Neural cell (in vitro differentiated cells): ENCODE measurements around the gene KDM3B. TPM values are rescaled to one million over a fixed set of nuclear protein-coding genes. Genes with fewer than 3 reads are reported as not detected.
A peak's percentile ranks its signal among the peaks of the same experiment; 100 is the strongest.

Source experiments
- H2AFZ ChIP-seq: fragments of 200-600, 300-800 bp; sonication (generic), shearing (Covaris generic); 2 replicates; pipeline ENCODE4 v1.6.0; 2014; ENCODE audit warnings: low read depth, mild to moderate bottlenecking, antibody characterized with exemption, low read length, moderate library complexity
- H3F3A ChIP-seq: fragments of 200-600 bp; shearing (Covaris generic); 2 replicates; pipeline ENCODE4 v1.6.1; 2016; ENCODE audit warnings: mild to moderate bottlenecking, moderate library complexity, mixed read lengths, antibody characterized with exemption, low read length; ENCODE audit not compliant: insufficient read depth, poor library complexity, severe bottlenecking
- H3K27ac ChIP-seq: fragments of 200-600, 300-800 bp; sonication (generic), shearing (Covaris generic); 2 replicates; pipeline ENCODE4 v1.5.1; 2014; ENCODE audit warnings: mild to moderate bottlenecking, low read length, moderate library complexity
- H3K27me3 ChIP-seq: fragments of 300-800, 200-600 bp; sonication (generic), shearing (Covaris generic); 2 replicates; pipeline ENCODE4 v1.6.0; 2014; ENCODE audit warnings: mild to moderate bottlenecking, low read depth, low read length, moderate library complexity; ENCODE audit not compliant: insufficient read depth
- H3K36me3 ChIP-seq: fragments of 300-800, 200-600 bp; sonication (generic), shearing (Covaris generic); 2 replicates; pipeline ENCODE4 v1.5.1; 2014; ENCODE audit warnings: mild to moderate bottlenecking, antibody characterized with exemption, low read length, moderate library complexity; ENCODE audit not compliant: insufficient read depth
- H3K4me2 ChIP-seq: fragments of 300-800, 200-600 bp; sonication (generic), shearing (Covaris generic); 2 replicates; pipeline ENCODE4 v1.6.0; 2014; ENCODE audit warnings: mild to moderate bottlenecking, low read length
- H3K4me3 ChIP-seq: fragments of 300-800, 200-600 bp; sonication (generic), shearing (Covaris generic); 2 replicates; pipeline ENCODE4 v1.5.1; 2014; ENCODE audit warnings: mild to moderate bottlenecking, low read length, moderate library complexity
- H3K79me2 ChIP-seq: fragments of 200-600 bp; shearing (Covaris generic); replicated peaks from 2 replicates; pipeline ENCODE4 v1.6.0; 2014; ENCODE audit warnings: mild to moderate bottlenecking, low read length, moderate library complexity; ENCODE audit not compliant: insufficient read depth
- H3K9ac ChIP-seq: fragments of 300-800, 200-600 bp; sonication (generic), shearing (Covaris generic); 2 replicates; pipeline ENCODE4 v1.6.1; 2016; ENCODE audit warnings: mild to moderate bottlenecking, low read length, mixed read lengths
- H3K9me2 ChIP-seq: fragments of 200-600 bp; shearing (Covaris generic); 2 replicates; pipeline ENCODE4 v1.6.1; 2016; ENCODE audit warnings: mild to moderate bottlenecking, low read length, mixed read lengths; ENCODE audit not compliant: insufficient read depth
- H3K9me3 ChIP-seq: fragments of 200-600, 300-800 bp; sonication (generic), shearing (Covaris generic); 2 replicates; pipeline ENCODE4 v1.6.1; 2016; ENCODE audit warnings: mild to moderate bottlenecking, mixed run types, low read length, moderate library complexity, mixed read lengths
- H4K20me1 ChIP-seq: fragments of 200-600 bp; shearing (Covaris generic); 2 replicates; pipeline ENCODE4 v1.6.1; 2016; ENCODE audit warnings: mild to moderate bottlenecking, mixed run types; ENCODE audit not compliant: insufficient read depth
- CTCF ChIP-seq: fragments of 450-650 bp; IDR thresholded peaks from 2 replicates; pipeline ENCODE4 v1.5.1; 2014; ENCODE audit warnings: antibody characterized with exemption, mild to moderate bottlenecking, moderate library complexity; ENCODE audit not compliant: poor library complexity, severe bottlenecking
- EP300 ChIP-seq: fragments of 450-650 bp; conservative IDR thresholded peaks from 2 replicates; pipeline ENCODE4 v1.6.1; 2014; ENCODE audit warnings: antibody characterized with exemption, mild to moderate bottlenecking, moderate library complexity; ENCODE audit not compliant: poor library complexity, severe bottlenecking
- EZH2 ChIP-seq: fragments of 200-600, 300-800 bp; shearing (Covaris generic), sonication (generic); IDR thresholded peaks from 2 replicates; pipeline ENCODE4 v1.6.1; 2014; ENCODE audit warnings: antibody characterized with exemption, low read length, borderline replicate concordance, mild to moderate bottlenecking; ENCODE audit not compliant: insufficient read depth, poor library complexity, severe bottlenecking
- MXI1 ChIP-seq: fragments of 450-650 bp; conservative IDR thresholded peaks from 2 replicates; pipeline ENCODE4 v1.6.1; 2014; ENCODE audit warnings: antibody characterized with exemption, mild to moderate bottlenecking; ENCODE audit not compliant: poor library complexity, severe bottlenecking
- POLR2AphosphoS5 ChIP-seq: IDR thresholded peaks from 2 replicates; pipeline ENCODE4 v1.6.1; 2012
- RAD21 ChIP-seq: fragments of 450-650 bp; conservative IDR thresholded peaks from 2 replicates; pipeline ENCODE4 v1.6.1; 2014; ENCODE audit warnings: antibody characterized with exemption, mild to moderate bottlenecking, moderate library complexity
- REST ChIP-seq: IDR thresholded peaks from 2 replicates; pipeline ENCODE4 v1.6.1; 2012; ENCODE audit warnings: borderline replicate concordance
- SMC3 ChIP-seq: fragments of 450-650 bp; conservative IDR thresholded peaks from 2 replicates; pipeline ENCODE4 v1.6.1; 2014; ENCODE audit warnings: antibody characterized with exemption, mild to moderate bottlenecking, moderate library complexity; ENCODE audit not compliant: poor library complexity
- TAF1 ChIP-seq: IDR thresholded peaks from 2 replicates; pipeline ENCODE4 v1.6.1; 2012; ENCODE audit warnings: low read depth
- polyA plus RNA-seq: library from polyadenylated mRNA; depleted of rRNA; stranded (reverse); fragments of >200 nt; gene quantifications from 2 replicates; pipeline ENCODE4 v1.2.3, GENCODE V29; 2014

KDM3B gene
- polyA plus RNA-seq, 1 donor from 2014 or later: 58.7 TPM

GRCh38 chr5:138466900-138467710 is 114.6 kb downstream of the KDM3B start:
- Histone ChIP-seq H3K4me3 (peak overlapping the region; percentile 84), H3K4me2 (no peak overlapping the region), H3K9me2 (no peaks in the 10 kb centered on the region), H2AFZ (no peak overlapping the region), H3K36me3 (no peaks in the 10 kb centered on the region), H3K9me3 (no peaks in the 10 kb centered on the region), H3K9ac (peak overlapping the region; percentile 99), H3F3A (no peaks in the 10 kb centered on the region), H4K20me1 (peaks cover 4% of the 10 kb centered on the region), H3K27me3 (peaks cover 23% of the 10 kb centered on the region), H3K27ac (no peak overlapping the region), H3K79me2 (no peaks in the 10 kb centered on the region)
- peak; percentile 62 for TF ChIP-seq POLR2AphosphoS5
- TF ChIP-seq SMC3: no peak

GRCh38 chr5:138467711-138468132 is 115.2 kb downstream of the KDM3B start:
- H3K4me3 ChIP-seq: peak overlapping the region; percentile 84
- H2AFZ ChIP-seq: no peak overlapping the region
- TF ChIP-seq EP300: no peak
- TF ChIP-seq TAF1: no peak
- TF ChIP-seq POLR2AphosphoS5: no peak
- TF ChIP-seq CTCF: no peak
- TF ChIP-seq MXI1: no peak
- no peak for TF ChIP-seq EZH2
- TF ChIP-seq SMC3: no peak
- TF ChIP-seq RAD21: no peak
- H3K9me3 ChIP-seq: no peaks in the 10 kb centered on the region
- H3K27me3 ChIP-seq: peaks cover 23% of the 10 kb centered on the region
- H3K27ac ChIP-seq: no peak overlapping the region
- H3K36me3 ChIP-seq: no peaks in the 10 kb centered on the region
- H3K9ac ChIP-seq: no peak overlapping the region
- no peaks in the 10 kb centered on the region for H3K79me2 ChIP-seq
- no peak overlapping the region for H3K4me2 ChIP-seq
- H4K20me1 ChIP-seq: peaks cover 4% of the 10 kb centered on the region
- no peaks in the 10 kb centered on the region for H3K9me2 ChIP-seq
- no peaks in the 10 kb centered on the region for H3F3A ChIP-seq

GRCh38 chr5:138468133-138468965 is 115.9 kb downstream of the KDM3B start:
- peaks cover 4% of the 10 kb centered on the region for H4K20me1 ChIP-seq
- no peak for TF ChIP-seq REST
- TF ChIP-seq EP300: no peak
- no peak for TF ChIP-seq TAF1
- no peak for TF ChIP-seq RAD21
- TF ChIP-seq MXI1: no peak
- no peak for TF ChIP-seq SMC3
- TF ChIP-seq CTCF: no peak
- no peak for TF ChIP-seq EZH2
- TF ChIP-seq POLR2AphosphoS5: no peak

More at GRCh38 chr5:138468133-138468965, 115.9 kb downstream of the KDM3B start:
- Histone ChIP-seq H3K27ac (no peak overlapping the region), H3F3A (no peaks in the 10 kb centered on the region), H2AFZ (no peak overlapping the region), H3K9me2 (no peaks in the 10 kb centered on the region), H3K79me2 (no peaks in the 10 kb centered on the region), H3K36me3 (no peaks in the 10 kb centered on the region), H3K27me3 (peaks cover 23% of the 10 kb centered on the region), H3K9ac (no peak overlapping the region), H3K9me3 (no peaks in the 10 kb centered on the region), H3K4me2 (no peak overlapping the region), H3K4me3 (peak overlapping the region; percentile 84)
